GM10266 (cell line): ENCODE results near the gene GET4.

Source experiments
- DNase-seq: peaks from one replicate; pipeline ENCODE4 v3.0.0; 2012; ENCODE audit errors: extremely low spot score
- CTCF ChIP-seq: IDR thresholded peaks from 2 replicates; pipeline ENCODE4 v1.5.1; 2012; ENCODE audit warnings: mild to moderate bottlenecking, low read depth; ENCODE audit not compliant: control insufficient read depth, insufficient read depth; ENCODE audit errors: missing control alignments

The GET4 gene

GRCh38 chr7:879093-879492 lies 2.7 kb downstream of the GET4 start:
- DNase-seq = no peak
- no peak for TF ChIP-seq CTCF

GRCh38 chr7:879706-880105 lies 3.4 kb downstream of the GET4 start:
- DNase-seq = no peak
- TF ChIP-seq CTCF = no peak

DNA sequence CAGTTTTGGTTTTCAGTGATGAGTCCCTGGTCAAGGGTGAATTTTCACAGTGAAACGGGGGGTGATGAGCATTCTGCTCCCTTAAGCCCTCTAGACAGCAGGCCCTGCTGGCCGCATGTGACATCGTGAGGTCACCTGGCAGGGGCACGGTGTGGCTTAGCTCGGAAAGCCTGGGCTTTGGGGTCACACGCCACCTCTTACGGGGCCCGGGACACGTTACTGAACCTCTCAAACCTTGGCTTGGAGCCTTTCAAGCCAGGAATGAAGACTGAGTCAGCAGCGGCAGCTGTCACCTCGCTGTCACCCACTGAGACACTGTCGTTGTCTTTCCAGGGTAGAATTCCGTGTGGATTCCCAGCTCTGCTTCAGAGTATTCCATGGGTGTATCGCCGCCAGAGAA lies 4.1 kb downstream of the GET4 start:
- no peak for DNase-seq
- TF ChIP-seq CTCF = no peak

DNA sequence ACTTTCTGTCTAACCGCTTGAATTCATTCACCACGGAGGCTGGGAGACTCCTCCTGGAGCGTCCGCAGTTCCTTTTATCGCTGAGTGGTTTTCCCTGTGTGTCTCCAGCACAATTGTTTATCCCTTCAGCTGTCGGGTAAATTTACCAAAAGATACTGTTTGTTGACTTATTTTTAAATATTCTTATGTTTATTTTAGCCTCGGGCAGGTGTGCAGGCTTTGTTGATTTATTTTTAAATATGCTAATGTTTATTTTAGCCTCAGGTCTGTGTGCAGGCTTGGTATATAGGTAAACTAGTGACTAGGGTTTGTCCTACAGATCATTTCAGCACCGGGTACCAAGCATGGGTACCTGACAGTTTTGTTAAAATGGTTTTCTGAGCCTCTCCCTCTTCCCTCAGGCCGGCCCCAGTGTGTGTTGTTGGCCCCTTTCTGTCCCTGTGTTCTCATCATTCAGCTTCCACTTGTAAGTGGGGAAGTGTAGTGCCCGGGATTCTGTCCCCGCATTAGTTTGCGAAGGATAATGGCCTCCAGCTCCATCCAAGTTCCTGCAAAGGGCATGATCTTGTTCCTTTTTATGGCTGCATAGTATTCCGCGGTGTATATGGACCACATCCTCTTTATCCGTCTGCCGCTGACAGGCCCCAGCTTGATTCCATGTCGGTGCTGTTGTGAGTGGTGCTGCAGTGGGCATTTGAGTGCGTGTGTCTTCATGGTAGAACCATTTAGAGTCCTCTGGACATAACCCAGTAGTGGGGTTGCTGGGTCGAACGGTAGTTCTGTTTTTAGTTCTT lies 5.3 kb downstream of the GET4 start:
- no peak for DNase-seq

DNA sequence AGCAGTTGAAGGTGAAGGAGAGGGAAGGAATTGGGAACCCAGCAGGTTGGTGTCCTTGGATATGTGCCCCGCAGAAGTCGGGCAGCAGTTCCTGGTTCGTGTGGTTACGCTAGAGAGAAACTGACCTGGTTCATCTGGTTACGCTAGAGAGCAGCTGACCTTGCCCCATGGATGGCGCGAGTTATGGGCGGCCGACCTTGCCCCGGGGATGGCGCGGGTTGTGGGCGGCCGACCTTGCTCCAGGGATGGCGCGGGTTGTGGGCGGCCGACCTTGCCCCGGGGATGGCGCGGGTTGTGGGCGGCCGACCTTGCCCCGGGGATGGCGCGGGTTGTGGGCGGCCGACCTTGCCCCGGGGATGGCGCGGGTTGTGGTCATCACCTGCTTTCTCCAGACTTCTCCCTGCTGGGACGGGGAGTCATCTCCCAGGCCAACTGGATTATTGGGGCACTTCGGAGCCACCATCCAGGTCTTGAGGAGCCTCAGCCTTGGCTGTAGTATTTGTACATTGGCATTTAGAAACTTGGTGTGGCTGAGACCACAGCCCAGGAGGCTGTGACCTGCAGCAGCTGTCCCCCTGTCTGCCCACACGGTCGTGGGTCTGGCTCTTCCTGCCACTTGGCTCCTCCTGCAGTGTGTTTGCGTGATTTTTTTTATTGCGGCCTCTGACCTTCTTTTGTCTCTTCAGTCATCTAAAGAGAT lies 6.1 kb downstream of the GET4 start:
- no peak for DNase-seq
- no peak for TF ChIP-seq CTCF

More for the DNA sequence above, 5.3 kb downstream of the GET4 start:
- TF ChIP-seq CTCF = no peak

GRCh38 chr7:883055-884021 lies 7.0 kb downstream of the GET4 start:
- no peak for DNase-seq
- TF ChIP-seq CTCF = no peak
